ENCODE data around the gene LRRC26. TPM values are rescaled to one million over a fixed set of nuclear protein-coding genes. Genes with fewer than 3 reads are reported as not detected.

The LRRC26 gene
- total RNA-seq, 5 donors from 2014 or later (not counting 1 experiment from before 2014, with no cell fraction given), result not detected

GRCh38 chr9:137165250-137165836 is 4.5 kb downstream of the LRRC26 start:
- H3K27me3 Mint-ChIP-seq, result peaks cover 13 to 48% of the 10 kb centered on the region in 2 donors

GRCh38 chr9:137164370-137165249 is 5.2 kb downstream of the LRRC26 start:
- Histone ChIP-seq H3K9me3 (no peaks in the 10 kb centered on the region), H3K4me1 (ENCODE audit: control insufficient read depth in 1 of 2, extremely low read depth in 1 of 2, insufficient read depth in 2 of 2, low read length in 2 of 2) (peaks cover 3 to 23% of the 10 kb centered on the region in 2 experiments), H3K27ac (ENCODE audit: low read length) (no peak overlapping the region), H3K4me3 (ENCODE audit: control insufficient read depth in 1 of 2, extremely low read depth in 1 of 2, low read length in 1 of 2) (no peak overlapping the region), H3K27me3 (replicated peaks in 1 of 2; ENCODE audit: control insufficient read depth in 2 of 2, extremely low read depth in 1 of 2, insufficient read depth in 2 of 2, low read length in 1 of 2) (peaks cover 8 to 89% of the 10 kb centered on the region in 2 experiments), H3K36me3 (ENCODE audit: control insufficient read depth in 2 of 2, extremely low read depth in 1 of 2, insufficient read depth in 1 of 2, low read length in 1 of 2) (no peaks in the 10 kb centered on the region)
- no peak overlapping the region for H3K27ac Mint-ChIP-seq
- H3K27me3 Mint-ChIP-seq, result peaks cover 15 to 50% of the 10 kb centered on the region in 2 donors
- 89% methylated on average over 21 of the region's 34 CpGs for WGBS (ENCODE audit: insufficient coverage)
- no peaks in the 10 kb centered on the region for H3K9me3 Mint-ChIP-seq
- ChIA-PET CTCF (no interaction called here), POLR2A (no interaction called here)
- H3K36me3 Mint-ChIP-seq, result no peaks in the 10 kb centered on the region
- peaks cover 0 to 10% (median 4%) of the 10 kb centered on the region in 3 donors for H3K4me1 Mint-ChIP-seq
- ATAC-seq (replicated peaks in 1 of 4) (no peak), DNase-seq (no peak)
- no peak overlapping the region for H3K4me3 Mint-ChIP-seq

More at GRCh38 chr9:137165250-137165836, 4.5 kb downstream of the LRRC26 start:
- Histone ChIP-seq H3K4me3 (ENCODE audit: control insufficient read depth in 1 of 2, extremely low read depth in 1 of 2, low read length in 1 of 2) (no peak overlapping the region), H3K9me3 (no peaks in the 10 kb centered on the region), H3K27ac (ENCODE audit: low read length) (no peak overlapping the region), H3K36me3 (ENCODE audit: control insufficient read depth in 2 of 2, extremely low read depth in 1 of 2, insufficient read depth in 1 of 2, low read length in 1 of 2) (no peaks in the 10 kb centered on the region), H3K4me1 (ENCODE audit: control insufficient read depth in 1 of 2, extremely low read depth in 1 of 2, insufficient read depth in 2 of 2, low read length in 2 of 2) (peaks cover 3 to 23% of the 10 kb centered on the region in 2 experiments), H3K27me3 (replicated peaks in 1 of 2; ENCODE audit: control insufficient read depth in 2 of 2, extremely low read depth in 1 of 2, insufficient read depth in 2 of 2, low read length in 1 of 2) (peaks cover 8 to 89% of the 10 kb centered on the region in 2 experiments)
- no peak for DNase-seq
- Mint-ChIP-seq H3K36me3 (no peaks in the 10 kb centered on the region), H3K9me3 (no peaks in the 10 kb centered on the region), H3K27ac (no peak overlapping the region), H3K4me1 (peaks cover 0 to 7% (median 4%) of the 10 kb centered on the region in 3 donors), H3K4me3 (no peak overlapping the region)
- 87% methylated on average over 27 of the region's 32 CpGs for WGBS (ENCODE audit: insufficient coverage)
- POLR2A ChIA-PET, result no interaction called here
- ATAC-seq (replicated peaks in 1 of 4), result no peak
- CTCF ChIA-PET, result no interaction called here

- WGBS (ENCODE audit: insufficient coverage), result 93% methylated on average over 22 of the region's 22 CpGs
- Mint-ChIP-seq H3K36me3 (no peaks in the 10 kb centered on the region), H3K27me3 (peaks cover 22 to 56% of the 10 kb centered on the region in 2 donors), H3K9me3 (no peaks in the 10 kb centered on the region), H3K4me1 (peaks cover 8 to 13% (median 9%) of the 10 kb centered on the region in 3 donors), H3K4me3 (no peak overlapping the region), H3K27ac (no peak overlapping the region)
- DNase-seq (no peak), ATAC-seq (replicated peaks in 1 of 4) (no peak)
- Histone ChIP-seq H3K36me3 (ENCODE audit: control insufficient read depth in 2 of 2, extremely low read depth in 1 of 2, insufficient read depth in 1 of 2, low read length in 1 of 2) (no peaks in the 10 kb centered on the region), H3K27ac (ENCODE audit: low read length) (no peak overlapping the region), H3K4me1 (ENCODE audit: control insufficient read depth in 1 of 2, extremely low read depth in 1 of 2, insufficient read depth in 2 of 2, low read length in 2 of 2) (peaks cover 3 to 24% of the 10 kb centered on the region in 2 experiments), H3K4me3 (ENCODE audit: control insufficient read depth in 1 of 2, extremely low read depth in 1 of 2, low read length in 1 of 2) (no peak overlapping the region), H3K9me3 (no peaks in the 10 kb centered on the region), H3K27me3 (replicated peaks in 1 of 2; ENCODE audit: control insufficient read depth in 2 of 2, extremely low read depth in 1 of 2, insufficient read depth in 2 of 2, low read length in 1 of 2) (peaks cover 8 to 92% of the 10 kb centered on the region in 2 experiments)
- ChIA-PET CTCF (no interaction called here), POLR2A (no interaction called here)
Measured at GRCh38 chr9:137163805-137164204, 6.0 kb downstream of the LRRC26 start.

- DNase-seq (no peak), ATAC-seq (replicated peaks in 1 of 4) (no peak)
- peak overlapping the region in 1 of 2 donors; percentile 51 for H3K4me3 ChIP-seq (ENCODE audit: control insufficient read depth in 1 of 2, extremely low read depth in 1 of 2, low read length in 1 of 2)
- 68% methylated on average over 24 of the region's 26 CpGs for WGBS (ENCODE audit: insufficient coverage)
- H3K27me3 ChIP-seq (replicated peaks in 1 of 2; ENCODE audit: control insufficient read depth in 2 of 2, extremely low read depth in 1 of 2, insufficient read depth in 2 of 2, low read length in 1 of 2), result peaks cover 8 to 94% of the 10 kb centered on the region in 2 experiments
- H3K27me3 Mint-ChIP-seq, result peaks cover 22 to 58% of the 10 kb centered on the region in 2 donors
- no peak overlapping the region for H3K4me3 Mint-ChIP-seq
- peaks cover 3 to 26% of the 10 kb centered on the region in 2 experiments for H3K4me1 ChIP-seq (ENCODE audit: control insufficient read depth in 1 of 2, extremely low read depth in 1 of 2, insufficient read depth in 2 of 2, low read length in 2 of 2)
- H3K9me3 ChIP-seq, result no peaks in the 10 kb centered on the region
- H3K9me3 Mint-ChIP-seq, result no peaks in the 10 kb centered on the region
- no peaks in the 10 kb centered on the region for H3K36me3 Mint-ChIP-seq
- H3K27ac Mint-ChIP-seq, result no peak overlapping the region
- no peaks in the 10 kb centered on the region for H3K36me3 ChIP-seq (ENCODE audit: control insufficient read depth in 2 of 2, extremely low read depth in 1 of 2, insufficient read depth in 1 of 2, low read length in 1 of 2)
- ChIA-PET CTCF (interaction anchor here in 1 of 2 donors (0.6 kb wide), 1 partner anchor 47 kb away, joined by 4 read pairs; no protein-coding TSS in a partner anchor), POLR2A (no interaction called here)
- no peak overlapping the region for H3K27ac ChIP-seq (ENCODE audit: low read length)
- peaks cover 9 to 15% (median 11%) of the 10 kb centered on the region in 3 donors for H3K4me1 Mint-ChIP-seq
Measured at GRCh38 chr9:137163365-137163715, 6.5 kb downstream of the LRRC26 start.

- Mint-ChIP-seq H3K36me3 (no peaks in the 10 kb centered on the region), H3K4me1 (peaks cover 14 to 21% (median 15%) of the 10 kb centered on the region in 3 donors), H3K9me3 (no peaks in the 10 kb centered on the region), H3K27me3 (peaks cover 27 to 64% of the 10 kb centered on the region in 2 donors), H3K4me3 (peak overlapping the region in 1 of 3 donors; percentile 27), H3K27ac (no peak overlapping the region)
- ChIA-PET POLR2A (interaction anchor here in 1 of 2 donors (0.6 kb wide), 1 partner anchor 101 kb away, joined by 3 read pairs; no protein-coding TSS in a partner anchor), CTCF (interaction anchor here in 1 of 2 donors (0.6 kb wide), 1 partner anchor 48 kb away, joined by 4 read pairs; no protein-coding TSS in a partner anchor)
- DNase-seq, result peak in 6 of 35 experiments; percentile 15 to 42 (median 28)
- H3K4me3 ChIP-seq (ENCODE audit: control insufficient read depth in 1 of 2, extremely low read depth in 1 of 2, low read length in 1 of 2), result peak overlapping the region in 1 of 2 donors; percentile 51
- H3K27me3 ChIP-seq (replicated peaks in 1 of 2; ENCODE audit: control insufficient read depth in 2 of 2, extremely low read depth in 1 of 2, insufficient read depth in 2 of 2, low read length in 1 of 2), result peaks cover 12 to 94% of the 10 kb centered on the region in 2 experiments
- ATAC-seq (replicated peaks in 1 of 4), result peak in 1 of 4 experiments; percentile 59
- H3K4me1 ChIP-seq (ENCODE audit: control insufficient read depth in 1 of 2, extremely low read depth in 1 of 2, insufficient read depth in 2 of 2, low read length in 2 of 2), result peaks cover 3 to 25% of the 10 kb centered on the region in 2 experiments
- H3K36me3 ChIP-seq (ENCODE audit: control insufficient read depth in 2 of 2, extremely low read depth in 1 of 2, insufficient read depth in 1 of 2, low read length in 1 of 2), result no peaks in the 10 kb centered on the region
- 52% methylated on average over 72 of the region's 74 CpGs for WGBS (ENCODE audit: insufficient coverage)
- no peaks in the 10 kb centered on the region for H3K9me3 ChIP-seq
- H3K27ac ChIP-seq (ENCODE audit: low read length), result no peak overlapping the region
Measured at GRCh38 chr9:137162505-137163364, 7.1 kb downstream of the LRRC26 start.
